ENCODE measurements around the gene SMIM29.
"Not testable (repeated sequence)": the region's sequence is repeated elsewhere in the genome, so short reads cannot be mapped to it uniquely, and the experiment has no call there.

Gene SMIM29

GRCh38 chr6:34248727-34249468, at the start of gene SMIM29:
Gene SMIM29, minus strand, starts transcription at chr6:34249006. Its CDS starts 1,215 bp downstream, at chr6:34247791.
- DNase-seq, result peak; percentile 95

- DNase-seq, result no peak
Observed at GRCh38 chr6:34295721-34296120, 46.9 kb upstream of the SMIM29 start.

- DNase-seq, result no peak
Observed at GRCh38 chr6:34292954-34293353, 44.1 kb upstream of the SMIM29 start.

- no peak for DNase-seq
Observed at GRCh38 chr6:34289137-34289536, 40.3 kb upstream of the SMIM29 start.

GRCh38 chr6:34288581-34288980, 39.8 kb upstream of the SMIM29 start:
- DNase-seq, result no peak

- no peak for DNase-seq
Observed at GRCh38 chr6:34285448-34286164, 36.8 kb upstream of the SMIM29 start.

- no peak for DNase-seq
Observed at GRCh38 chr6:34284563-34285447, 36.0 kb upstream of the SMIM29 start.

GRCh38 chr6:34281702-34282334, 33.0 kb upstream of the SMIM29 start:
- DNase-seq, result no peak

- no peak for DNase-seq
Observed at GRCh38 chr6:34280216-34280615, 31.4 kb upstream of the SMIM29 start.

GRCh38 chr6:34278833-34279232, 30.0 kb upstream of the SMIM29 start:
- no peak for DNase-seq

GRCh38 chr6:34277763-34278112, 28.9 kb upstream of the SMIM29 start:
- DNase-seq, result no peak

GRCh38 chr6:34276881-34277762, 28.3 kb upstream of the SMIM29 start:
- no peak for DNase-seq

- DNase-seq, result no peak
Observed at GRCh38 chr6:34276191-34276590, 27.4 kb upstream of the SMIM29 start.

- peak; percentile 49 for DNase-seq
Observed at GRCh38 chr6:34275128-34275804, 26.5 kb upstream of the SMIM29 start.

GRCh38 chr6:34274129-34274528, 25.3 kb upstream of the SMIM29 start:
- no peak for DNase-seq

GRCh38 chr6:34273242-34273805, 24.5 kb upstream of the SMIM29 start:
- DNase-seq, result no peak

GRCh38 chr6:34272013-34272926, 23.5 kb upstream of the SMIM29 start:
- no peak for DNase-seq

GRCh38 chr6:34269658-34270341, 21.0 kb upstream of the SMIM29 start:
- DNase-seq, result not testable (repeated sequence)

- not testable (repeated sequence) for DNase-seq
Observed at GRCh38 chr6:34269132-34269531, 20.3 kb upstream of the SMIM29 start.

Data from NCI-H2029 (cell line).